ENCODE data around the gene SIRT6.
A peak's percentile ranks its signal among the peaks of the same experiment; 100 is the strongest.
"Not testable (repeated sequence)": the region's sequence is repeated elsewhere in the genome, so short reads cannot be mapped to it uniquely, and the experiment has no call there.

SIRT6 gene

GRCh38 chr19:4182084-4182810 lies at the start of gene SIRT6, which contains the start of gene ANKRD24:
SIRT6 (minus strand) TSS chr19:4182563; CDS start chr19:4182539, 24 bp downstream.
ANKRD24 (plus strand) TSS chr19:4182689; CDS start chr19:4186426, 3,737 bp downstream.
- peak; percentile 99 for DNase-seq (ENCODE audit: low spot score)
- TF ChIP-seq CTCF (IDR thresholded peaks at IDR 0.05; ENCODE audit: extremely low read depth, missing control alignments): no peak

DNA sequence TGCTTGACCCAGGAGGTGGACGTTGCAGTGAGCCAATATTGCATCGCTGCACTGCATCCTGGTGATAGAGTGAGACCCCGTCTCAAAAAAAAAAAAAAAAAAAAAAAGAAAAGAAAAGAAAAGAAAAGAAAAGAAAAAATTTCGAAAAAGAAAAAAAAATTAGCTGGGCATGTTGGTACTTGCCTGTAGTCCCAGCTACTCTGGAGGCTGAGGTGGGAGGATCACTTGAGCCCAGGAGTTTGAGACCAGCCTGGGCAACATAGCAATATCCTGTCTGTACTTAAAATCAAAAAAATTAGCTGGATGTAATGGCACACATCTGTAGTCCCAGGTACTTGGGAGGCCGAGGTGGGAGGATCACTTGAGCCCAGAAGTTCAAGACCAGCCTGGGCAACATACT lies 49.8 kb upstream of the SIRT6 start:
- DNase-seq (ENCODE audit: low spot score): not testable (repeated sequence)

DNA sequence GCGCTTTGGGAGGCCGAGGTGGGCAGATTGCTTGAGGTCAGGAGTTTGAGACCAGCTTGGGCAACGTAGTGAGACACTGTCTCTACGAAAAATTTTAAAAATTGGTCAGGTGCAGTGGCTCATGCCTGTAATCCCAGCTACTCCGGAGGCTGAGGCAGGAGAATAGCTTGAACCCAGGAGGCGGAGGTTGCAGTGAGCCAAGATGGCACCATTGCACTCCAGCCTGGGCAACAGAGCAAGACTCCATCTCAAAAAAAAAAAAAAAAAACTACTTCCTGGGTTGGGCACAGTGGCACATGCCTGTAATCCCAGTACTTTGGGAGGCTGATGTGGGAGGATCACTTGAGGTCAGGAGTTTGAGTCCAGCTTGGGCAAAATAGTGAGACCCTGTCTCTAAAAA lies 49.2 kb upstream of the SIRT6 start:
- not testable (repeated sequence) for DNase-seq (ENCODE audit: low spot score)

DNA sequence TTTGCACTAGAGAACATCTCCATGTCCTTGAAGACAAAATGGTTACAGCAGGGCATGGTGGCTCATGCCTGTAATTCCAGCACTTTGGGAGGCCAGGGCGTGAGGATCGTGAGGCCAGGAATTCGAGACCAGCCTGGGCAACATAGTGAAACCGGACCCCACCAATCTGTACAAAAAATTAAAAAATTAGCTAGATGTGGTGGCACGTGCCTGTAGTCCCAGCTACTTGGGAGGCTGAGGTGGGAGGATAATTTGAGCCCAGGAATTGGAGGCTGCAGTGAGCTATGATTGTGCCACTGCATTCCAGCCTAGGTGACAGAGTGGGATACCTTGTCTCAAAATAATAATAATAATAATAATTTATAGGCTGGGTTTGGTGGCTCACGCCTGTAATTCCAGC lies 47.9 kb upstream of the SIRT6 start:
- not testable (repeated sequence) for DNase-seq (ENCODE audit: low spot score)

DNA sequence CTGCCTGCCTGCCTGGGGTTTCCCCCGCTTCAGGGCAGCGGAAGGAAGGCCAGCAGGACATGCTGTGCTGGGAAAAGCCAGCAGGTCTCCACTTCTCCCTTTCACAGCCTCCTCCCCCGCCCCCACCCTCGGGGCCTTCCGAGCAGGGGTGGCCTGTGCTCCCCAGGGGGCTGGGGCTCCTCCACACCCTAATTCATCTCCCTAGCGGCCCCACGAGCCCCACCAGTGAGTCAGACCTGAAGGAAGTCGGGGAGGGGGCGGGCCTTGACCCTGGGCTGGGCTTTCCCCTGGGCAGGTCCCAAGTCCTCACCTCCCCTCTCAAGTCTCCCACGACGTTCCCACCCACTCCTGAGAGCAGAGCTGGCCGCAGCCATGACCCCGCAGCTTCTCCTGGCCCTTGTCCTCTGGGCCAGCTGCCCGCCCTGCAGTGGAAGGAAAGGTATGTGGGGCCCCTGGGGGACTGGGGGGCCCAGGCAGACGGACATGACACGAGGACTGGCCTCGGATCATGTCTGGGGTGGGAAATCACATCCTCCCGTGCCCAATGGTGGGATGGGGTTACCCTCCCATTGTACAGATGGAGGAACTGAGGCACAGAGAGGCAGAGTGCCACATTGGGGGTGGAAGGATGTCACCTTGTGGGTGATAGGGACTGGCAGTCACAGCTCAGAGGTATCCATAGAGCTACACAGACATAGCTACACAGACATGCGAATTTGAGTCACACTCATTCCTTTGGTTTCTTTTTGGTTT lies 47.0 kb upstream of the SIRT6 start, which contains the start of gene EBI3:
TSS of gene EBI3 (plus strand) at position 345 of the 753 bp plus-strand sequence. CDS start at position 373, 28 bp downstream.
- TF ChIP-seq CTCF (IDR thresholded peaks at IDR 0.05; ENCODE audit: extremely low read depth, missing control alignments): no peak
- DNase-seq (ENCODE audit: low spot score): peak; percentile 87

- no peak for DNase-seq (ENCODE audit: low spot score)
- TF ChIP-seq CTCF (IDR thresholded peaks at IDR 0.05; ENCODE audit: extremely low read depth, missing control alignments): no peak
Measured at GRCh38 chr19:4228765-4229178, 46.4 kb upstream of the SIRT6 start.

DNA sequence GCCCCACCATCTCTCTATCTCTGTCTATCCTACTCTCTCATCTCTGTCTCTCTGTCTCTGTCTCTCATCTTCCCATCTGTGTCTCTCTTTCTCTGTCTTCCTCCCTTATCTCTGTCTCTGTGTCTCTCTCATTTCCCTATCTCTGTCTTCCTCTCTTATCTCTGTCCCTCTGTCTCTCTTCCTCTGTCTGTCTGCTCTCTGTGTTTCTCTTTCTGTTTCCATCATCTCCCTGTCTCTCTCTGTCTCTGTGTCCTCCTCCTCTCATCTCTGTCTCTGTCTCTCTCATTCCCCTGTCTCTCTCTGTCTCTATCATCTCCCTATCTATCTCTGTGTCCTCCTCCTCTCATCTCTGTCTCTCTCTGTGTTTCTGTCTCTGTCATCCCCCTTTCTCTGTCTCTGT lies 45.4 kb upstream of the SIRT6 start:
- DNase-seq (ENCODE audit: low spot score): no peak

DNA sequence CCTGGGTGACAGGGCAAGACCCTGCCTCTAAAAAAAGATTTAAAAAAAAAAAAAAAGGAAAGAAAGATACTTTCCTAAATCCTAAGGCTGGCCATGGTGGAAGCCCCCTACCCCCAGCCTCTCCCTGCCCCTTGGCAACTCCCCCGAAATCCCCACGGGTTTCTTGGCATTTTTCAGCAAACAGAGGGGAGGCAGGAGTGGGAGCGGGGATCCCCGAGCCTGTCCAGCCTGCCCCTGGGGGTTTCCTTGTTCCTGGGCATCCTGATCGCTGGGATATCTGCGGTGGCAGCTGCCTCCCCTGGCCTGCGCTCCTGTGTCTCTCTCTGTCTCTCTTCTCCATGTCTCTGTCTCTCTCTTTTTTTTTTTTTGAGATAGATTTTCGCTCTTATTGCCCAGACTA lies 43.5 kb upstream of the SIRT6 start:
- no peak for TF ChIP-seq CTCF (IDR thresholded peaks at IDR 0.05; ENCODE audit: extremely low read depth, missing control alignments)
- no peak for DNase-seq (ENCODE audit: low spot score)

More for the DNA sequence above, 45.4 kb upstream of the SIRT6 start:
- no peak for TF ChIP-seq CTCF (IDR thresholded peaks at IDR 0.05; ENCODE audit: extremely low read depth, missing control alignments)

- no peak for TF ChIP-seq CTCF (IDR thresholded peaks at IDR 0.05; ENCODE audit: extremely low read depth, missing control alignments)
- DNase-seq (ENCODE audit: low spot score): no peak
Measured at GRCh38 chr19:4224470-4224869, 42.1 kb upstream of the SIRT6 start.
